ENCODE data around the gene DSEL. TPM values are rescaled to one million over a fixed set of nuclear protein-coding genes. Genes with fewer than 3 reads are reported as not detected.

The DSEL gene
- total and polyA plus RNA-seq, 2 donors (not counting 1 experiment from before 2014, with no cell fraction given): 0.10 to 0.37 TPM

GRCh38 chr18:67514465-67514864 lies 2.1 kb downstream of the DSEL start:
- Histone ChIP-seq H3K27me3 (replicated peaks in 1 of 4; ENCODE audit: control extremely low read depth in 1 of 4, control insufficient read depth in 3 of 4, insufficient read depth in 4 of 4, low read length in 3 of 4) (peaks cover 0 to 16% (median 7%) of the 10 kb centered on the region in 4 experiments), H3K9ac (ENCODE audit: low read length) (no peak overlapping the region), H3K4me1 (ENCODE audit: control insufficient read depth in 2 of 2, insufficient read depth in 2 of 2, low read length in 2 of 2) (peaks cover 6 to 17% of the 10 kb centered on the region in 2 donors), H2AFZ (ENCODE audit: insufficient read depth, low read depth, low read length, poor library complexity, severe bottlenecking) (no peak overlapping the region), H3K27ac (ENCODE audit: low read length in 2 of 2) (no peak overlapping the region), H3K9me3 (ENCODE audit: control extremely low read depth in 1 of 3, control insufficient read depth in 2 of 3, insufficient read depth in 1 of 3, low read length in 2 of 3) (no peaks in the 10 kb centered on the region), H3K36me3 (replicated peaks in 1 of 2; ENCODE audit: control extremely low read depth in 1 of 2, control insufficient read depth in 1 of 2, extremely low read depth in 1 of 2, insufficient read depth in 2 of 2, low read length in 1 of 2) (no peaks in the 10 kb centered on the region), H3K79me2 (ENCODE audit: control insufficient read depth, insufficient read depth, low read length) (no peaks in the 10 kb centered on the region), H4K20me1 (ENCODE audit: control insufficient read depth, insufficient read depth, low read length, poor library complexity, severe bottlenecking) (no peaks in the 10 kb centered on the region), H3K4me2 (replicated peaks; ENCODE audit: low read depth, low read length, poor library complexity, severe bottlenecking) (no peak overlapping the region), H3K4me3 (ENCODE audit: control extremely low read depth in 1 of 5, extremely low read depth in 1 of 5, insufficient read depth in 1 of 5, low read depth in 2 of 5, low read length in 4 of 5) (no peak overlapping the region)
- DNase-seq: no peak
- Mint-ChIP-seq H3K4me1 (peaks cover 20% of the 10 kb centered on the region), H3K4me3 (peak overlapping the region; percentile 10), H3K9me3 (ENCODE audit: insufficient read depth) (no peaks in the 10 kb centered on the region), H3K27me3 (peaks cover 8% of the 10 kb centered on the region), H3K27ac (no peak overlapping the region)
- POLR2A ChIA-PET: no interaction called here
- WGBS (ENCODE audit: insufficient coverage): no CpG with 5 or more reads among the region's 3 CpGs
- TF ChIP-seq CTCF (IDR thresholded peaks at IDR 0.05): no peak
- no peak for TF ChIP-seq EZH2 (IDR thresholded peaks at IDR 0.05; ENCODE audit: borderline replicate concordance, insufficient read depth, low read depth, low read length, poor library complexity, severe bottlenecking)
- no peak for ATAC-seq (ENCODE audit: low read depth)
- intact Hi-C loops (cut with micrococcal nuclease): no loop called here
- CTCF ChIA-PET: interaction anchor here (1.8 to 2.3 kb wide), 3 partner anchors 50 to 1146 kb away, joined by 7 to 12 read pairs (median 7); no protein-coding TSS in a partner anchor

GRCh38 chr18:67513280-67513679 lies 3.2 kb downstream of the DSEL start:
- Mint-ChIP-seq H3K27ac (no peak overlapping the region), H3K4me3 (no peak overlapping the region), H3K9me3 (ENCODE audit: insufficient read depth) (no peaks in the 10 kb centered on the region), H3K4me1 (peaks cover 20% of the 10 kb centered on the region), H3K27me3 (peaks cover 3% of the 10 kb centered on the region)
- Histone ChIP-seq H3K27ac (ENCODE audit: low read length in 2 of 2) (no peak overlapping the region), H3K36me3 (replicated peaks in 1 of 2; ENCODE audit: control extremely low read depth in 1 of 2, control insufficient read depth in 1 of 2, extremely low read depth in 1 of 2, insufficient read depth in 2 of 2, low read length in 1 of 2) (no peaks in the 10 kb centered on the region), H3K4me3 (ENCODE audit: control extremely low read depth in 1 of 5, extremely low read depth in 1 of 5, insufficient read depth in 1 of 5, low read depth in 2 of 5, low read length in 4 of 5) (no peak overlapping the region), H3K4me1 (ENCODE audit: control insufficient read depth in 2 of 2, insufficient read depth in 2 of 2, low read length in 2 of 2) (peaks cover 6 to 17% of the 10 kb centered on the region in 2 donors), H3K9ac (ENCODE audit: low read length) (no peak overlapping the region), H3K9me3 (ENCODE audit: control extremely low read depth in 1 of 3, control insufficient read depth in 2 of 3, insufficient read depth in 1 of 3, low read length in 2 of 3) (no peaks in the 10 kb centered on the region), H3K4me2 (replicated peaks; ENCODE audit: low read depth, low read length, poor library complexity, severe bottlenecking) (no peak overlapping the region), H4K20me1 (ENCODE audit: control insufficient read depth, insufficient read depth, low read length, poor library complexity, severe bottlenecking) (no peaks in the 10 kb centered on the region), H2AFZ (ENCODE audit: insufficient read depth, low read depth, low read length, poor library complexity, severe bottlenecking) (no peak overlapping the region), H3K79me2 (ENCODE audit: control insufficient read depth, insufficient read depth, low read length) (no peaks in the 10 kb centered on the region), H3K27me3 (replicated peaks in 1 of 4; ENCODE audit: control extremely low read depth in 1 of 4, control insufficient read depth in 3 of 4, insufficient read depth in 4 of 4, low read length in 3 of 4) (peaks cover 0 to 7% (median 2%) of the 10 kb centered on the region in 4 experiments)
- no peak for TF ChIP-seq EZH2 (IDR thresholded peaks at IDR 0.05; ENCODE audit: borderline replicate concordance, insufficient read depth, low read depth, low read length, poor library complexity, severe bottlenecking)
- TF ChIP-seq CTCF (IDR thresholded peaks at IDR 0.05): peak; percentile 9
- intact Hi-C loops (cut with micrococcal nuclease): loop anchor here (1.0 kb wide), 1 partner anchor 296 kb away; no protein-coding TSS in a partner anchor
- 71% methylated on average over 2 of the region's 3 CpGs for WGBS (ENCODE audit: insufficient coverage)
- POLR2A ChIA-PET: no interaction called here
- ATAC-seq (ENCODE audit: low read depth): no peak
- CTCF ChIA-PET: interaction anchor here (0.9 to 2.3 kb wide), 5 partner anchors 42 to 1147 kb away, joined by 4 to 12 read pairs (median 7); no protein-coding TSS in a partner anchor
- peak; percentile 27 for DNase-seq
